Femur (tissue), 1 donor: ENCODE data around the gene PRTN3.
"Not testable (repeated sequence)": the region's sequence is repeated elsewhere in the genome, so short reads cannot be mapped to it uniquely, and the experiment has no call there.

Experiments used
- DNase-seq: peaks from one replicate; pipeline ENCODE4 v3.0.0-alpha.2; 2017

The PRTN3 gene

GRCh38 chr19:849195-849594 lies 8.4 kb downstream of the PRTN3 start:
- DNase-seq = not testable (repeated sequence)

GRCh38 chr19:850221-850978 lies 9.6 kb downstream of the PRTN3 start:
- peak; percentile 89 for DNase-seq

GRCh38 chr19:850979-851335 lies 10.2 kb downstream of the PRTN3 start:
- no peak for DNase-seq

GRCh38 chr19:852136-853013 lies 11.6 kb downstream of the PRTN3 start, which contains the start of gene ELANE:
Gene ELANE (plus strand): TSS chr19:852303. CDS start chr19:852329, 26 bp downstream.
- DNase-seq = no peak

- no peak for DNase-seq
Observed at GRCh38 chr19:853014-853585, 12.3 kb downstream of the PRTN3 start.

GRCh38 chr19:853614-854220 lies 12.9 kb downstream of the PRTN3 start:
- DNase-seq = not testable (repeated sequence)

GRCh38 chr19:854549-854948 lies 13.8 kb downstream of the PRTN3 start:
- no peak for DNase-seq

GRCh38 chr19:855142-855541 lies 14.3 kb downstream of the PRTN3 start:
- DNase-seq = no peak

- DNase-seq = no peak
Observed at GRCh38 chr19:855566-856120, 14.8 kb downstream of the PRTN3 start.

GRCh38 chr19:858284-858683 lies 17.5 kb downstream of the PRTN3 start:
- no peak for DNase-seq

- no peak for DNase-seq
Observed at GRCh38 chr19:858868-859843, 18.4 kb downstream of the PRTN3 start, which contains the start of gene CFD. Gene CFD (plus strand): TSS chr19:859664. CDS start chr19:859690, 26 bp downstream.

- DNase-seq = no peak
Observed at GRCh38 chr19:861141-861755, 20.4 kb downstream of the PRTN3 start.

GRCh38 chr19:861756-862580 lies 21.2 kb downstream of the PRTN3 start:
- DNase-seq = peak; percentile 68

- DNase-seq = peak; percentile 79
Observed at GRCh38 chr19:862581-863314, 21.9 kb downstream of the PRTN3 start.

GRCh38 chr19:863315-863620 lies 22.5 kb downstream of the PRTN3 start:
- DNase-seq = no peak

GRCh38 chr19:866769-867300 lies 26.0 kb downstream of the PRTN3 start:
- DNase-seq = no peak

GRCh38 chr19:867301-867793 lies 26.5 kb downstream of the PRTN3 start:
- no peak for DNase-seq

- no peak for DNase-seq
Observed at GRCh38 chr19:867855-868457, 27.2 kb downstream of the PRTN3 start.
